NCI-H748 treated with DMSO at 0.1 percent for 48 hours (cell line): ENCODE measurements around the gene RBM28.

ENCODE experiments used
- DNase-seq: peaks from one replicate; lab custom pipeline; 2025; lab: John Stamatoyannopoulos, UW

RBM28 gene

GRCh38 chr7:128259131-128260061 is 84.3 kb downstream of the RBM28 start:
- no peak for DNase-seq

GRCh38 chr7:128257458-128257857 is 86.2 kb downstream of the RBM28 start:
- no peak for DNase-seq

GRCh38 chr7:128255271-128255670 is 88.4 kb downstream of the RBM28 start:
- DNase-seq = no peak

- DNase-seq = no peak
Observed at GRCh38 chr7:128254470-128254869, 89.2 kb downstream of the RBM28 start.

- DNase-seq = no peak
Observed at GRCh38 chr7:128253701-128254100, 90.0 kb downstream of the RBM28 start.

GRCh38 chr7:128251337-128251736 is 92.4 kb downstream of the RBM28 start:
- DNase-seq = no peak
